Neural cell (in vitro differentiated cells): Measurements from ENCODE around the gene SURF4. TPM values are rescaled to one million over a fixed set of nuclear protein-coding genes. Genes with fewer than 3 reads are reported as not detected.

ENCODE experiments used
- H2AFZ ChIP-seq: fragments of 200-600, 300-800 bp; sonication (generic), shearing (Covaris generic); 2 replicates; pipeline ENCODE4 v1.6.0; 2014; ENCODE audit warnings: low read depth, mild to moderate bottlenecking, antibody characterized with exemption, low read length, moderate library complexity
- H3F3A ChIP-seq: fragments of 200-600 bp; shearing (Covaris generic); 2 replicates; pipeline ENCODE4 v1.6.1; 2016; ENCODE audit warnings: mild to moderate bottlenecking, moderate library complexity, mixed read lengths, antibody characterized with exemption, low read length; ENCODE audit not compliant: insufficient read depth, poor library complexity, severe bottlenecking
- H3K27ac ChIP-seq: fragments of 200-600, 300-800 bp; sonication (generic), shearing (Covaris generic); 2 replicates; pipeline ENCODE4 v1.5.1; 2014; ENCODE audit warnings: mild to moderate bottlenecking, low read length, moderate library complexity
- H3K27me3 ChIP-seq: fragments of 300-800, 200-600 bp; sonication (generic), shearing (Covaris generic); 2 replicates; pipeline ENCODE4 v1.6.0; 2014; ENCODE audit warnings: mild to moderate bottlenecking, low read depth, low read length, moderate library complexity; ENCODE audit not compliant: insufficient read depth
- H3K36me3 ChIP-seq: fragments of 300-800, 200-600 bp; sonication (generic), shearing (Covaris generic); 2 replicates; pipeline ENCODE4 v1.5.1; 2014; ENCODE audit warnings: mild to moderate bottlenecking, antibody characterized with exemption, low read length, moderate library complexity; ENCODE audit not compliant: insufficient read depth
- H3K4me2 ChIP-seq: fragments of 300-800, 200-600 bp; sonication (generic), shearing (Covaris generic); 2 replicates; pipeline ENCODE4 v1.6.0; 2014; ENCODE audit warnings: mild to moderate bottlenecking, low read length
- H3K4me3 ChIP-seq: fragments of 300-800, 200-600 bp; sonication (generic), shearing (Covaris generic); 2 replicates; pipeline ENCODE4 v1.5.1; 2014; ENCODE audit warnings: mild to moderate bottlenecking, low read length, moderate library complexity
- H3K79me2 ChIP-seq: fragments of 200-600 bp; shearing (Covaris generic); replicated peaks from 2 replicates; pipeline ENCODE4 v1.6.0; 2014; ENCODE audit warnings: mild to moderate bottlenecking, low read length, moderate library complexity; ENCODE audit not compliant: insufficient read depth
- H3K9ac ChIP-seq: fragments of 300-800, 200-600 bp; sonication (generic), shearing (Covaris generic); 2 replicates; pipeline ENCODE4 v1.6.1; 2016; ENCODE audit warnings: mild to moderate bottlenecking, low read length, mixed read lengths
- H3K9me2 ChIP-seq: fragments of 200-600 bp; shearing (Covaris generic); 2 replicates; pipeline ENCODE4 v1.6.1; 2016; ENCODE audit warnings: mild to moderate bottlenecking, low read length, mixed read lengths; ENCODE audit not compliant: insufficient read depth
- H3K9me3 ChIP-seq: fragments of 200-600, 300-800 bp; sonication (generic), shearing (Covaris generic); 2 replicates; pipeline ENCODE4 v1.6.1; 2016; ENCODE audit warnings: mild to moderate bottlenecking, mixed run types, low read length, moderate library complexity, mixed read lengths
- H4K20me1 ChIP-seq: fragments of 200-600 bp; shearing (Covaris generic); 2 replicates; pipeline ENCODE4 v1.6.1; 2016; ENCODE audit warnings: mild to moderate bottlenecking, mixed run types; ENCODE audit not compliant: insufficient read depth
- EP300 ChIP-seq: fragments of 450-650 bp; conservative IDR thresholded peaks from 2 replicates; pipeline ENCODE4 v1.6.1; 2014; ENCODE audit warnings: antibody characterized with exemption, mild to moderate bottlenecking, moderate library complexity; ENCODE audit not compliant: poor library complexity, severe bottlenecking
- MXI1 ChIP-seq: fragments of 450-650 bp; conservative IDR thresholded peaks from 2 replicates; pipeline ENCODE4 v1.6.1; 2014; ENCODE audit warnings: antibody characterized with exemption, mild to moderate bottlenecking; ENCODE audit not compliant: poor library complexity, severe bottlenecking
- POLR2AphosphoS5 ChIP-seq: IDR thresholded peaks from 2 replicates; pipeline ENCODE4 v1.6.1; 2012
- SMC3 ChIP-seq: fragments of 450-650 bp; conservative IDR thresholded peaks from 2 replicates; pipeline ENCODE4 v1.6.1; 2014; ENCODE audit warnings: antibody characterized with exemption, mild to moderate bottlenecking, moderate library complexity; ENCODE audit not compliant: poor library complexity
- TAF1 ChIP-seq: IDR thresholded peaks from 2 replicates; pipeline ENCODE4 v1.6.1; 2012; ENCODE audit warnings: low read depth
- polyA plus RNA-seq: library from polyadenylated mRNA; depleted of rRNA; stranded (reverse); fragments of >200 nt; gene quantifications from 2 replicates; pipeline ENCODE4 v1.2.3, GENCODE V29; 2014
- TF ChIP-seq, protein P1 (sequence below): IDR thresholded peaks from 2 replicates; pipeline ENCODE4 v1.6.1; 2012; ENCODE audit warnings: borderline replicate concordance
- TF ChIP-seq, protein P2 (sequence below): fragments of 450-650 bp; IDR thresholded peaks from 2 replicates; pipeline ENCODE4 v1.5.1; 2014; ENCODE audit warnings: antibody characterized with exemption, mild to moderate bottlenecking, moderate library complexity; ENCODE audit not compliant: poor library complexity, severe bottlenecking

SURF4 gene
- polyA plus RNA-seq, 1 donor from 2014 or later = 78.3 TPM

DNA sequence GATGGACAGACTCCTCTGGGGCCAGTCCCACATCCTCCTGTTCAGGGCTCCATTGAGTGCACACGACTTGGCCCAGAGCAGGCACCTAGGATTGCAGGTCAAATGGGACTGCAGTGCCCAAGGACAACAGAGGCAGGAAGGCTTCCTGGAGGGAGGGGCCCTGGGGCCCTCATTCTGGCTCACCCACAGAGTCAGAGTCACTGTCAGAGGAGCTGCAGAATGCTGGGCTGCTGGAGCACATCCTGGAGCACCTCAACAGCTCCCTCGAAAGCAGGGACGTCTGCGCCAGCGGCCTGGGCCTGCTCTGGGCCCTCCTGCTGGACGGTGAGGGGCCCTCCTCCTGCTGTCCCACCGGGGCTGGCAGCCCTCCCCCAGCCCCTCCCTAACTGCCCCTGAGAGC lies 26.8 kb upstream of the SURF4 start:
- no peak overlapping the region for H2AFZ ChIP-seq
- TF ChIP-seq SMC3 (no peak), EP300 (no peak), POLR2AphosphoS5 (no peak), MXI1 (no peak)
- TF ChIP-seq, protein P1, sequence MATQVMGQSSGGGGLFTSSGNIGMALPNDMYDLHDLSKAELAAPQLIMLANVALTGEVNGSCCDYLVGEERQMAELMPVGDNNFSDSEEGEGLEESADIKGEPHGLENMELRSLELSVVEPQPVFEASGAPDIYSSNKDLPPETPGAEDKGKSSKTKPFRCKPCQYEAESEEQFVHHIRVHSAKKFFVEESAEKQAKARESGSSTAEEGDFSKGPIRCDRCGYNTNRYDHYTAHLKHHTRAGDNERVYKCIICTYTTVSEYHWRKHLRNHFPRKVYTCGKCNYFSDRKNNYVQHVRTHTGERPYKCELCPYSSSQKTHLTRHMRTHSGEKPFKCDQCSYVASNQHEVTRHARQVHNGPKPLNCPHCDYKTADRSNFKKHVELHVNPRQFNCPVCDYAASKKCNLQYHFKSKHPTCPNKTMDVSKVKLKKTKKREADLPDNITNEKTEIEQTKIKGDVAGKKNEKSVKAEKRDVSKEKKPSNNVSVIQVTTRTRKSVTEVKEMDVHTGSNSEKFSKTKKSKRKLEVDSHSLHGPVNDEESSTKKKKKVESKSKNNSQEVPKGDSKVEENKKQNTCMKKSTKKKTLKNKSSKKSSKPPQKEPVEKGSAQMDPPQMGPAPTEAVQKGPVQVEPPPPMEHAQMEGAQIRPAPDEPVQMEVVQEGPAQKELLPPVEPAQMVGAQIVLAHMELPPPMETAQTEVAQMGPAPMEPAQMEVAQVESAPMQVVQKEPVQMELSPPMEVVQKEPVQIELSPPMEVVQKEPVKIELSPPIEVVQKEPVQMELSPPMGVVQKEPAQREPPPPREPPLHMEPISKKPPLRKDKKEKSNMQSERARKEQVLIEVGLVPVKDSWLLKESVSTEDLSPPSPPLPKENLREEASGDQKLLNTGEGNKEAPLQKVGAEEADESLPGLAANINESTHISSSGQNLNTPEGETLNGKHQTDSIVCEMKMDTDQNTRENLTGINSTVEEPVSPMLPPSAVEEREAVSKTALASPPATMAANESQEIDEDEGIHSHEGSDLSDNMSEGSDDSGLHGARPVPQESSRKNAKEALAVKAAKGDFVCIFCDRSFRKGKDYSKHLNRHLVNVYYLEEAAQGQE = no peak
- TF ChIP-seq, protein P2, sequence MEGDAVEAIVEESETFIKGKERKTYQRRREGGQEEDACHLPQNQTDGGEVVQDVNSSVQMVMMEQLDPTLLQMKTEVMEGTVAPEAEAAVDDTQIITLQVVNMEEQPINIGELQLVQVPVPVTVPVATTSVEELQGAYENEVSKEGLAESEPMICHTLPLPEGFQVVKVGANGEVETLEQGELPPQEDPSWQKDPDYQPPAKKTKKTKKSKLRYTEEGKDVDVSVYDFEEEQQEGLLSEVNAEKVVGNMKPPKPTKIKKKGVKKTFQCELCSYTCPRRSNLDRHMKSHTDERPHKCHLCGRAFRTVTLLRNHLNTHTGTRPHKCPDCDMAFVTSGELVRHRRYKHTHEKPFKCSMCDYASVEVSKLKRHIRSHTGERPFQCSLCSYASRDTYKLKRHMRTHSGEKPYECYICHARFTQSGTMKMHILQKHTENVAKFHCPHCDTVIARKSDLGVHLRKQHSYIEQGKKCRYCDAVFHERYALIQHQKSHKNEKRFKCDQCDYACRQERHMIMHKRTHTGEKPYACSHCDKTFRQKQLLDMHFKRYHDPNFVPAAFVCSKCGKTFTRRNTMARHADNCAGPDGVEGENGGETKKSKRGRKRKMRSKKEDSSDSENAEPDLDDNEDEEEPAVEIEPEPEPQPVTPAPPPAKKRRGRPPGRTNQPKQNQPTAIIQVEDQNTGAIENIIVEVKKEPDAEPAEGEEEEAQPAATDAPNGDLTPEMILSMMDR = no peak
- H3K79me2 ChIP-seq = no peaks in the 10 kb centered on the region
- no peak overlapping the region for H3K9ac ChIP-seq
- no peaks in the 10 kb centered on the region for H4K20me1 ChIP-seq
- H3F3A ChIP-seq = no peaks in the 10 kb centered on the region
- no peaks in the 10 kb centered on the region for H3K9me2 ChIP-seq
- no peak overlapping the region for H3K27ac ChIP-seq
- H3K4me3 ChIP-seq = no peak overlapping the region
- no peaks in the 10 kb centered on the region for H3K27me3 ChIP-seq
- no peaks in the 10 kb centered on the region for H3K36me3 ChIP-seq
- no peaks in the 10 kb centered on the region for H3K9me3 ChIP-seq
- H3K4me2 ChIP-seq = no peak overlapping the region

DNA sequence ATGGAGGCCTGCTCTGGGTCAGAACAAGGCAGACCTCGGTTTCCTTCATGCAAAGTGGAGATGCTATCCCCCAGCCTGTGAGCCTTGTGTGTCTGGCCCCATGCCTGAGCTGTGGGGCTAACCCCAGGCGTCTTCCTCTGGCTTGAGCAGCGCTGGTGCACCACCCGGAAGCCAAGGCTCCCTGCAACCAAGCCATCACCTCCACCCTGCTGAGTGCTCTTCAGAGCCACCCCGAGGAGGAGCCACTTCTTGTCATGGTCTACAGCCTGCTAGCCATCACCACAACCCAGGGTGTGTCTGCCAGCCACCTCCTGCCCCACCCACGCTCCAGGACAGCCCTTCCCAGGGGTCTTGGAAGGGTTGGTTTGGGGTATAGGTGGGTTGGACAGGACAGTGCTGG lies 25.7 kb upstream of the SURF4 start:
- no peak overlapping the region for H3K27ac ChIP-seq

DNA sequence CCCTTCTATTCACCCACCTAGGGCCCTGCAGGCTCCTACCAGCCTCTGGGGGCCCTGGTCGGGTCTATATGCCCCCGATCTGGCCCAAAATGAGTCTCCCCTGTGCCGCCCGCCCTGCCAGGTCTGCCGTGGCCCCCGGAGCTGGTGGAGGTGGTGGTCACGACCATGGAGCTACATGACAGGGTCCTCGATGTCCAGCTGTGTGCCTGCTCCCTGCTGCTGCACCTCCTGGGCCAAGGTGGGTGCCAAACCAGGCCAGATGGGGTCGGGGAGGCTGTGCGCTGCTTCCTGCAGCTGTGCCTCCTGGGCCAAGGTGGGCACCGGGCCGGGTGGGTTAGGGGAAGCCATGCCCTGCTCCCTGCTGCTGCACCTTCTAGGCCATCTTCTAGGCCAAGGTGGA lies 24.4 kb upstream of the SURF4 start:
- no peak overlapping the region for H3K27ac ChIP-seq
- H3K9me2 ChIP-seq = no peaks in the 10 kb centered on the region
- H3F3A ChIP-seq = no peaks in the 10 kb centered on the region
- no peaks in the 10 kb centered on the region for H3K36me3 ChIP-seq
- H3K4me2 ChIP-seq = no peak overlapping the region
- no peak overlapping the region for H2AFZ ChIP-seq
- H4K20me1 ChIP-seq = no peaks in the 10 kb centered on the region
- H3K27me3 ChIP-seq = no peaks in the 10 kb centered on the region
- H3K4me3 ChIP-seq = no peak overlapping the region
- no peak overlapping the region for H3K9ac ChIP-seq
- H3K79me2 ChIP-seq = no peaks in the 10 kb centered on the region
- no peaks in the 10 kb centered on the region for H3K9me3 ChIP-seq
- TF ChIP-seq SMC3 (no peak), EP300 (no peak)

More for the DNA sequence above, 25.7 kb upstream of the SURF4 start:
- H3K4me3 ChIP-seq = no peak overlapping the region
- no peak for TF ChIP-seq MXI1
- no peak for TF ChIP-seq TAF1
- H3K9me3 ChIP-seq = no peaks in the 10 kb centered on the region
- no peak overlapping the region for H2AFZ ChIP-seq
- H4K20me1 ChIP-seq = no peaks in the 10 kb centered on the region
- H3K9ac ChIP-seq = no peak overlapping the region
- H3K36me3 ChIP-seq = no peaks in the 10 kb centered on the region
- H3F3A ChIP-seq = no peaks in the 10 kb centered on the region
- no peaks in the 10 kb centered on the region for H3K27me3 ChIP-seq
- H3K9me2 ChIP-seq = no peaks in the 10 kb centered on the region
- no peak overlapping the region for H3K4me2 ChIP-seq
- H3K79me2 ChIP-seq = no peaks in the 10 kb centered on the region
